ENCODE results near the gene DNAJB14. TPM values are rescaled to one million over a fixed set of nuclear protein-coding genes. Genes with fewer than 3 reads are reported as not detected.

The DNAJB14 gene
- total and polyA plus RNA-seq, 8 donors, result 3.4 to 78.0 (median 10.4) TPM

GRCh38 chr4:99968330-99968729 is 21.9 kb upstream of the DNAJB14 start:
- Histone ChIP-seq H3K27me3 (peaks cover 0 to 10% (median 0%) of the 10 kb centered on the region in 3 donors), H3K27ac (no peak overlapping the region), H3K4me1 (no peaks in the 10 kb centered on the region), H3K9me3 (no peaks in the 10 kb centered on the region), H3K36me3 (no peaks in the 10 kb centered on the region), H3K4me3 (no peak overlapping the region)
- DNase-seq, result no peak
- whole genome bisulfite sequencing, 5 donors, result 53 to 71% (median 60%) methylated on average over 1 of the region's 1 CpG
- intact Hi-C loops (cut with DNase I; ENCODE audit: low total_unique reads), result no loop called here
- no peak for TF ChIP-seq EP300 (IDR thresholded peaks at IDR 0.05)
- no peak for TF ChIP-seq POLR2A (IDR thresholded peaks at IDR 0.05)
- TF ChIP-seq CTCF (IDR thresholded peaks at IDR 0.05), result no peak
- TF ChIP-seq POLR2AphosphoS5 (IDR thresholded peaks at IDR 0.05), result no peak

- 82 to 92% (median 87%) methylated on average over 3 of the region's 3 CpGs for WGBS, 5 donors
- Histone ChIP-seq H3K4me1 (no peaks in the 10 kb centered on the region), H3K36me3 (no peaks in the 10 kb centered on the region), H3K4me3 (no peak overlapping the region), H3K9me3 (no peaks in the 10 kb centered on the region), H3K27me3 (peaks cover 0 to 6% (median 0%) of the 10 kb centered on the region in 3 donors), H3K27ac (no peak overlapping the region)
- TF ChIP-seq CTCF (IDR thresholded peaks at IDR 0.05) (no peak), EP300 (IDR thresholded peaks at IDR 0.05) (no peak), POLR2AphosphoS5 (IDR thresholded peaks at IDR 0.05) (no peak), POLR2A (IDR thresholded peaks at IDR 0.05) (no peak)
- DNase-seq, result no peak
- intact Hi-C loops (cut with DNase I; ENCODE audit: low total_unique reads), result no loop called here
Observed at GRCh38 chr4:99966692-99967091, 20.3 kb upstream of the DNAJB14 start.

GRCh38 chr4:99965674-99966350 is 19.4 kb upstream of the DNAJB14 start:
- no peak overlapping the region for H3K27ac ChIP-seq
- intact Hi-C loops (cut with DNase I; ENCODE audit: low total_unique reads), result no loop called here
- no peaks in the 10 kb centered on the region for H3K27me3 ChIP-seq
- H3K4me3 ChIP-seq, result no peak overlapping the region
- 35 to 46% (median 41%) methylated on average over 5 of the region's 5 CpGs for WGBS, 5 donors
- no peaks in the 10 kb centered on the region for H3K36me3 ChIP-seq
- no peak for DNase-seq
- no peaks in the 10 kb centered on the region for H3K9me3 ChIP-seq
- no peaks in the 10 kb centered on the region for H3K4me1 ChIP-seq
- no peak for TF ChIP-seq CTCF (IDR thresholded peaks at IDR 0.05)
- TF ChIP-seq POLR2A (IDR thresholded peaks at IDR 0.05), result no peak
- no peak for TF ChIP-seq POLR2AphosphoS5 (IDR thresholded peaks at IDR 0.05)
- TF ChIP-seq EP300 (IDR thresholded peaks at IDR 0.05), result no peak

GRCh38 chr4:99965173-99965572 is 18.8 kb upstream of the DNAJB14 start:
- H3K9me3 ChIP-seq, result no peaks in the 10 kb centered on the region
- H3K27me3 ChIP-seq, result no peaks in the 10 kb centered on the region
- H3K27ac ChIP-seq, result no peak overlapping the region
- no peak overlapping the region for H3K4me3 ChIP-seq
- no peaks in the 10 kb centered on the region for H3K36me3 ChIP-seq
- intact Hi-C loops (cut with DNase I; ENCODE audit: low total_unique reads), result no loop called here
- no peaks in the 10 kb centered on the region for H3K4me1 ChIP-seq
- DNase-seq, result no peak
- no peak for TF ChIP-seq EP300 (IDR thresholded peaks at IDR 0.05)
- TF ChIP-seq POLR2A (IDR thresholded peaks at IDR 0.05), result no peak
- no peak for TF ChIP-seq POLR2AphosphoS5 (IDR thresholded peaks at IDR 0.05)
- no peak for TF ChIP-seq CTCF (IDR thresholded peaks at IDR 0.05)

Measured in stomach (tissue), 9 donors.